Keratinocyte (primary cell): Measurements from ENCODE around the gene RGS18.

Experiments
- CTCF ChIP-seq, 3 experiments: IDR thresholded peaks in 1 of 3; conservative IDR thresholded peaks in 1 of 3; optimal IDR thresholded peaks in 1 of 3; 2 replicates in 2 of 3; 3 replicates in 1 of 3; pipeline versions ENCODE3 to v1.5.1; 2011; ENCODE audit warnings: low read length in 3 of 3, mild to moderate bottlenecking in 3 of 3, moderate library complexity in 2 of 3, control low read depth in 1 of 3, inconsistent platforms in 1 of 3; ENCODE audit not compliant: insufficient read depth in 2 of 3; ENCODE audit errors: extremely low read depth in 1 of 3
- EZH2 ChIP-seq: IDR thresholded peaks from one replicate; pipeline ENCODE4 v1.6.1; 2012; ENCODE audit warnings: inconsistent platforms, mild to moderate bottlenecking, low read length, moderate library complexity

- TF ChIP-seq CTCF (optimal IDR thresholded peaks at IDR 0.05 in 1 of 3, IDR thresholded peaks at IDR 0.05 in 1 of 3, conservative IDR thresholded peaks at IDR 0.05 in 1 of 3; ENCODE audit: extremely low read depth in 1 of 3, insufficient read depth in 2 of 3, low read length in 3 of 3) (no peak), EZH2 (no peak)
These were observed 752 bp downstream of the RGS18 start for GRCh38 chr1:192159014-192159413.
